Measurements from ENCODE around the gene GMEB2.

GMEB2 gene

GRCh38 chr20:63612276-63612931 lies 14.5 kb downstream of the GMEB2 start:
- no peak for DNase-seq

DNA sequence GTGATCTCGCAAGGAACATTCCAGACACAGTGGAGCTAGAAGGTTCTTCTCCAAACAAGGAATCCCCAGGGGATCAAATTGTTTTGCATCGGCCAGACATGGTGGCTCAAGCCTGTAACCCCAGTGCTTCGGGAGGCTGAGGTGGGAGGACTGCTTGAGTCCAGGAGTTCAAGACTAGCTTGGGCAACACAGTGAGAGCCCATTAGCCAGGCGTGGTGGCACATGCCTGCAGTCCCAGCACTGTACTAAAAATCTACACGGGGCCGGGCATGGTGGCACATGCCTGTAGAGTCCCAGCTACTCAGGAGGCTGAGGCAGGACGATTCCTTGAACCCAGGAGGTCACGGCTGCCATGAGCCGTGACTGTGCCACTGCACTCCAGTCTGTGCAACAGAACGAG lies 15.3 kb downstream of the GMEB2 start:
- no peak for DNase-seq

DNA sequence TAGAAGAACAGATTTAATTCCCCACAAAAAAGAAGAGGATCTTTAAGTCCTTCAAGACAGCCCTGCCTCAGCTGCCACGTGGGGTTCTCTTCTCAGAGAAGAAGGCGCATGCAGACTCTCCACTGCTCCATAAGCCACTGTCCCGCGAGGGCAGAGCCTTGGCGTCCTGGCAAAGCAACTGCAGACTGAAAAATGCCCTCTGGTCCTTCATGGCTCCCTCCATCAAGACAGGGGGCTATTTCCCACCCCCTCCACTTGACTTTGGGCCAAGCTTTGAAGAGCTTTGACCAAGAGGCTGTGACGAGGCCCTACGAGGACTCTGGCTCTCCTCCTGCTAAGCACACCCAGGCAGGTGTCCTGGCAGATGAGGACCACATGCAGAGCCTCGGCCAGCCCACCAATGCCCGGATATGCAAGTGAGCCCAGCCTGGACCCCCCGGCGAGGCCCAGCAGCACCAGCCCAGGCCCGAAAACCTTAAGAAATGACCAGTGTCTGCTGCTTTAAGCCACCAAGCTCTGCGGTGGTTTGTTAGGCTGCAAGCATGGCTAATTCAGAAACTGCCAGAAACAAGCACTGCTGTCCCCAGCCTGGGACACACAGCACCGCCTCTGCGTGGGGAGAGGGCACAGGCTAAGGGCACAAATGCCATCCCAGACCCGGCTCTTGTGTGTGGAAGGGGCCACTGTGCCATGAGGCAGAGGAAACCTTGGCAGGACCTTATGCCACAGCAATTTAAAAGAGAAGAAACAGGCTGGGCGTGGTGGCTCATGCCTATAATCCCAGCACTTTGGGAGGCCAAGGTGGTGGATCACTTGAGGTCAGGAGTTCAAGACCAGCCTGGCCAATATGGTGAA lies 16.1 kb downstream of the GMEB2 start:
- no peak for DNase-seq

DNA sequence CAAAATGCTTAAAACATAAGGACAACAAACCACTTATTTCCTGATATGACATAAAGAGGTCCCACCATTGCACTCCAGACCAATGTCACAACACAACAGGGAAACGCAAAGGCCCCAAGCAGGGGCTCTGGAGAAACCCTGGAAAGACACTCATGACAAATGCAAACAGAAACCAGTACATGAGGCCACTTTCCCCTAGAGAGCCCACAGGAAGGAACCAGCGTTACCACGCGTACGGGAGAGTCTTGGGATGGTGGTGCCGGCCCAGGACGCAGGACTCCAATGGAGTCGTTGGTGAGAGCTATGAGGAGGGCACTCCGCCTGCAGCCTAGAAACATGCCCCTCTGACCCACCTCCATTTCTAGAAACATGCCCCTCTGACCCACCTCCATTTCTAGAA lies 20.2 kb downstream of the GMEB2 start:
- DNase-seq = no peak

- DNase-seq = no peak
Measured at GRCh38 chr20:63602321-63602720, 24.6 kb downstream of the GMEB2 start.

DNA sequence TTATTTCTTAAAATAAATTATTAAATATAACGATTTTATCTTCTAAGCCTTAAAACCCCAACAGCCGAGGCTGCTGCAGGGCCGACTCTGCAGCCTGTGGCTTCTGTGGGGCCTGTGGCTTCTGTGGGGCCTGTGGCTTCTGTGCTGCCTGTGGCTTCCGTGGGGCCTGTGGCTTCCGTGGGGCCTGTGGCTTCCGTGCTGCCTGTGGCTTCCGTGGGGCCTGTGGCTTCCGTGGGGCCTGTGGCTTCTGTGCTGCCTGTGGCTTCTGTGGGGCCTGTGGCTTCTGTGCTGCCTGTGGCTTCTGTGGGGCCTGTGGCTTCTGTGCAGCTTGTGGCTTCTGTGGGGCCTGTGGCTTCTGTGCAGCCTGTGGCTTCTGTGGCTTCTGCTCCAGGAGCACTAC lies 25.2 kb downstream of the GMEB2 start:
- peak; percentile 72 for DNase-seq

DNA sequence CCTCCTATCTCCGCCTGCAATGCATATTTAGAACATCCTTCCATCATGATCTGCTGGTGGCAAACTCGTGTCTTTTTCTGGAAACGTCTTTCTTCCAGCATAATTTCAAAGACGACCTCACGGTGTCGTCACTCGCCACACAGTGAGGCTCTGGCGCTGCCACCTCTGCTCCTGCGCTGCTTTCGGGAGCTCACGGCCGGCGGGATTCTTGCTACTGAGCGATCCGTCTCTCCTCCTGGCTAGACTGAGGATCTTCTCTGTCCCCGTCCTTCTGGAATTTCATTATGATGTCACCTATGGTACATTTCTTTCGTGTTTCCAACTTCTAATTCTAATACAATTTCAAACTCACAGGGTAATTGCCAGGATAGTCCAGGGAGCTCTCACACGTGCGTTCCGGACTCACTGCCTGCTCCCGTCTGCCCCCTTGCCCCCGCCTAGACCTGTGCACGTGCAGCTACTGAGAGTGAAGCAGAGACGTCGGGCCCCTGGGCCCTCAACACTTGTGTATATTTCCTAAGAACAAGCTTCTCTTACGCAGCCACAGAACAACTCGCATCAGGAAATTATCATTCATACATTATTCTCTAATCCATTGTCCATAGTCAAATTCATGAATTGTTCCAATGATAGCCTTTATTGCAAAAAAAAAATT lies 27.4 kb downstream of the GMEB2 start:
- no peak for DNase-seq

DNA sequence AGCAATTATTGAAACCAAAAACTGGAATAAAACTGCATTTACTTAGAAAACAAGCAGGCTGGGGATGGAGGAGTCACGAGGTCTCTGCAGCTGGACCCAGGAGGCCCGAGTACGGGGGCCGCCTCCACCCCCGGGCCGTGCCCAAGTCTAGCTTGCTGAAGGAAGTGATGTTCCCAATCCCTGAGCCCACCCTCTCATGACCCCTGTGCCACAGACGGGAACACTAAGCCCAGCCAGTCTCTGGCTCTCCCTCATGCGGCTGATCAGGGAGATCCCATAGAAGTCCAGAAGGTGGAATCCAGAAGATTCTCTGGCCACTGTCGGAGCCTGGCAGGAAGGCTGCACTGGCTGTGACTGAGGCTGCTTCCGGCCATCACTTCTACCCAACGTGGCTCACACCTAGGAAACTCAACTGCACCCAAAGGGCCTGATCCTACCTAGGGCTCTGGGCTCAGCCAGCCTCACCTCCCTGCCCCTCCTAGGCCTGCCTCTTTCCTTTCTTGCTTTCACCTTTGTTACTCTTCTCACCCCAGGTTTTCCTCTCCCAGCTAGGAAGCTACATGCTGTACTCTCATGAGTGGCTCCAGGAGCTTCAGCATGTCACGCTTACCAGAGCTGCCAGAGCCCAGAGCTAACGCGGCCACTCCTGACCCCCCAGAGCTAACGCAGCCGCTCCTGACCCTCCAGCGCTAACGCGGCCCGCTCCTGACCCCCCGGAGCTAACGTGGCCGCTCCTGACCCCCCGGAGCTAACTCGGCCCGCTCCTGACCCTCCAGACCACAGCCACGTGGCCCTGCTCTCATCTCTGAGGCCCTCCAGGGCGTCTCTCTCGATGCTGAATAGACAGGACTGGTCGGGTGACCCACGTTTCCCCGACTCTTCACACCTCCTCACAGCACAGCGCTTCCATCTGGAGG lies 28.2 kb downstream of the GMEB2 start:
- no peak for DNase-seq

DNA sequence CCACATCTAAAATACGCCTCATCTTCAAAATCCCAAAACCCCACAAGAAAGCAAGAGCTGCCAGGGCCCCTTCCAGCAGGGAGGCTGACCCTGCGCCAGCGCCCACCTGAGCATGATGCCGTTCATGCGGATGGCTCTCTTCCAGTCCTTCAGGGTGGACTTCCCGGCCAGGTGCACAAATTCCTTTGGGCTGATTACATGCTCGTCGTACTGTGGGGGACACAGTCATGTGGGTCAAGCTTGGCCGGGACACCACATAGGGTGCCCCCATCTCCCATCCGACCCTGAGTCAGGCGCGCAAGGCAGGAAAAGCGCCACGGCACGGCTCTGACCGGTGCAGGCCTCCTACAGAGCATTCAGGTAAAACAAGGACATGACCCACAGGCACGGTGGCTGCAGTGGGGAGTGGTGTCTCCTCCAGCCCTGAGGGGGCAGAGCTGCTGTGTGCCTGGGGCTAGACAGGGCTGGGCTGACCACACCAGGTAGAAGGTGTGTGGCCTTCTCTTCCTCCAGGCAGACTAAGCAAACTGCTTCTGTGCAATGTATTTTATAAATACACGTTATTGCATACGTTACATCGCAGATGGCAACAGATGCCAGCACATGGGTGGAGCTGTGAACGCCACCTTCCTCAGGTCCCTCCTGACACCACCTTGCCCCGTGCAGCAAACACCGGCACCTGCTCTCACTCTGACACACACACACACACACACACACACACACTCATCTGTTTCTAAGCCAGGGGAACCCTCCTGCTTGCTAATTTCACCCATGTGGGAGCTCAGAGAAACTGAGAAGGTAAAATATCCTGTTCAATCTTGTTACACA lies 29.0 kb downstream of the GMEB2 start:
- DNase-seq = no peak

- DNase-seq = no peak
Measured at GRCh38 chr20:63596423-63596822, 30.5 kb downstream of the GMEB2 start.

- DNase-seq = no peak
Measured at GRCh38 chr20:63595416-63596127, 31.3 kb downstream of the GMEB2 start.

DNA sequence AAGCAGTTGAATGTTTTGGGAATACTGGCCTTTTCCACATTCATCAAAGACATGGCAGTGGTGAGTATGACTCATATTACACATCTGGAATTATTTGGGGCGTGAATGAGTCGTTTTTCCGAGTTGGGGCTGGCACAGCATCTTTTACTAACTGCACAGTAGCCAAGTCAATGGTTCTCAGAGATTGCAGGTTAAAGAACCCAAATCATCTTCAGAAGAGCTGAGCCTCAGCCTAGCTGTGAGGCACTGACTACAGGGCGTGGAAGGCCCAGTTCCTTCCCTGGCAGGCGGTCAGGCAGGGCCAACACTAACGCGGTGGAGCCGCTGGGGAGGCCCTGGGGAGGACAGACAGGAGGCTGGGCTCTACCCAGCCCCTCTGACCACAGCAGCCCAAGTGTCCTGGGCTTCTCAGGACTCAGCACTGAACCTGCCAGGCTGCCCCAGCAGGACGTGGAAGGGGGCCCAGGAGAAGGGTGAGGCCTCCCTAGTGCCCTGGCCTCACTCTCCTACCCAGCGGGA lies 32.8 kb downstream of the GMEB2 start:
- DNase-seq = no peak

DNA sequence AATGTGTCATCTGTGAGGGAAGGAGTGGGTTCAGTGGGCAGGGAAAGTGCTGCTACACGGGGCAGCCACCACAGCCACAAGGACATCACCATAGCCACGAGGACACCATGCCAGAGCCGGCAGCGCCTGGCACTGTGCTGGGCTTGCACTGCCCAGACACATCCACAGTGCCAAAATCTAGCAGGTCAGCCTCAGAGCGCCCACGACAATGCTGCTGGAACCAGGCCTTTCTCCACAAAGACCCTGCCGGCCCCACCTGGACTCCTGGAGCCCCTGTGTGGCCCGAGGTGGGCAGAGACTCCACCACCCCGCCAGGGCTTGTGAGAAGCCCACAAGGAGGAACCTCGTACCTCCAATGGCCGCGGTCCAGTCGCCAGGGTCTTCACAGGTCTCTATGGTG lies 34.2 kb downstream of the GMEB2 start:
- no peak for DNase-seq

- DNase-seq = no peak
Measured at GRCh38 chr20:63591786-63592355, 35.0 kb downstream of the GMEB2 start.

DNA sequence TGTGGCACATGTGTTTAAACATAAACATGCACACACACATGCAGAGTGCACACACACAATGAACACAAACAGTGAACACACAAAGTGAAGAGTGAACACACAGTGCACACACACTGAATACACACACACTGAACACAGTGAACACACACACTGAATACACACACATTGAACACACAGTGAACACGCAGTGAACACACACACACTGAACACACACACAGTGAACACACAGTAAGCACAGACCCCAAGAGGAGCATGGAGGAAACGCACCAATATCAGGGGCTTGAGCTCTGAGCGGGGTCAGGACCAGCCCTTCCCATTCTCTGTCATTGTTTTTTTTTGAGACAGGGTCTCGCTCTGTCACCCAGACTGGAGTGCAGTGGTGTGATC lies 35.8 kb downstream of the GMEB2 start:
- DNase-seq = no peak

GRCh38 chr20:63590218-63591146 lies 36.4 kb downstream of the GMEB2 start:
- DNase-seq = no peak

DNA sequence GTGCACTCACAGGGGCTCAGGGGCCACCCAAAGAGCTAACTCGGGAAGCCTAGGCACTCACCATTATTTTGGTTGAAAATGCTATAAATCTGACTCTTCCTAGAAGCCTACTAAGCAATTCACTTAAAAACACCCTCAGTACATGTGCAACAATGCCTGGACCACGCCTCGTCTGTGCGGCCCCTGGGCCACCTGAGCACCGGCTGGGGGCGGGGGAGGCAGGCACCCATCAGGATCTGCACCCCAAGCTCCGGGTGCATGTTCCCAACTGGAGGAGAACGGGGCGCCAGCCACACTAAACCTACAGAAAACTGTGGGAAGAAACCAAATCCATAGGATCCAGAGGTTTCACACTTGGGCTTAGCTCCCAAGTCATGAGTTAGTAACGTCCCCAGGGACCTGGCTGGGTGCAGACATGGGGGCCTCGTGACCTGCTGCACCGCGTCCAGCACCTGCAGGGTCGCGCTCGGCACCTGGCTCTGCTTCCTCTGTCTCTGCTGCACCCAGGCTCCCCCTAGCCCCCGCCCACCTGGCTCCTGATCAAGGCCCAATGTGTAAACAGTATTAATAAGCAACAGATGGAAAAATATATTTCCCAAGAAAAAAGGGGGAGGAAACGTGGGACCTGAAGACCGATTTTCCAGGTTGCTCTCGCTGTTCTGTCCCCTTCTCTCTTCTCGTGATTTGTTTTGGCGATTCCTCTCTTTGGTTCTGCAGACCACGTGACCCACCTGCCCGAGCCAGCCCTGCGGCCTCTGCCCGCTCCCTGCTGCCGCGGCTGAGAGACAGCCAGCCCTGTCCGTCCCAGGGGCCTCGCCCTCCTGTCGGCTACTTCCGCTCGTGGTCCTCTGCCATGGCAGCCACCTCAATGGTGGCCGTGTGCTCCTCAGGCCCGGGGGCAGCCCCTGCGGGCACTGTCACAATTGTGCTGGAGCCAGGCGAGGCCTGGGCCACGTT lies 37.4 kb downstream of the GMEB2 start:
- no peak for DNase-seq

GRCh38 chr20:63588641-63589041 lies 38.3 kb downstream of the GMEB2 start:
- no peak for DNase-seq

Data from CD4-positive, alpha-beta T cell treated with Interleukin-21 for 1 hour (primary cell).